ENCODE data around the gene PGGHG. TPM values are rescaled to one million over a fixed set of nuclear protein-coding genes. Genes with fewer than 3 reads are reported as not detected.
"Not testable (repeated sequence)": the region's sequence is repeated elsewhere in the genome, so short reads cannot be mapped to it uniquely, and the experiment has no call there.

Gene PGGHG
- total RNA-seq, 1 experiment from 2014 or later, result 9.5 TPM

GRCh38 chr11:316031-316701, 27.2 kb downstream of the PGGHG start:
- Mint-ChIP-seq H3K4me3 (ENCODE audit: low read depth, unreplicated experiment) (no peak overlapping the region), H3K27me3 (ENCODE audit: unreplicated experiment) (peaks cover 53% of the 10 kb centered on the region), H3K9me3 (ENCODE audit: low read depth, unreplicated experiment) (no peaks in the 10 kb centered on the region), H3K36me3 (ENCODE audit: insufficient read depth, unreplicated experiment) (peaks cover 13% of the 10 kb centered on the region), H3K4me1 (ENCODE audit: low read depth, unreplicated experiment) (peaks cover 26% of the 10 kb centered on the region), H3K27ac (ENCODE audit: unreplicated experiment) (no peak overlapping the region)
- no peak for DNase-seq
- CTCF ChIA-PET, result interaction anchor here (0.7 kb wide), 1 partner anchor 11 kb away, joined by 3 read pairs; no protein-coding TSS in a partner anchor
- intact Hi-C loops (cut with micrococcal nuclease; ENCODE audit: unreplicated experiment), result no loop called here
- no peak for TF ChIP-seq CTCF (IDR thresholded peaks at IDR 0.05; ENCODE audit: unreplicated experiment)
- BruUV-seq (replicated peaks), result no TSS peak

DNA sequence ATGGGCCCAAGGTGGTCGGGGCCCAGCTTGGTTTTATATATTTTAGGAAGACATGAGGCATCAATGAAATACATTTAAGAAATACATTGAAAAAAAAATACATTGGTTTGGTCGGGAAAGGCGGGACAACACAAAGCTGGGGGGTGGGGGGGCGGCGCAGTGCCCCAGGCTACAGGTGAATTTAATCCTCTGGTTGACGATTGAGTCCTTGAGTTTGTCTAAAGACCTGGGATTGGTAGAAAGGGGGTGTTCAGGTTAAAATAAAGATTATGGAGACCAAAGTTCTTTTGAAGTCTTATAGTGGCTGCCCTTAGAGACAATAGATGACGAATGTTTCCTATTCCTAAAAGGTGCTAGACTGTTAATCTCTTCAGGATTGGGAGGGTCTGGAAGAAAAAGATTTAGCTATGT, 28.0 kb downstream of the PGGHG start:
- Mint-ChIP-seq H3K4me1 (ENCODE audit: low read depth, unreplicated experiment) (peaks cover 26% of the 10 kb centered on the region), H3K27ac (ENCODE audit: unreplicated experiment) (no peak overlapping the region), H3K27me3 (ENCODE audit: unreplicated experiment) (peaks cover 50% of the 10 kb centered on the region), H3K9me3 (ENCODE audit: low read depth, unreplicated experiment) (no peaks in the 10 kb centered on the region), H3K4me3 (ENCODE audit: low read depth, unreplicated experiment) (no peak overlapping the region), H3K36me3 (ENCODE audit: insufficient read depth, unreplicated experiment) (peaks cover 13% of the 10 kb centered on the region)
- TF ChIP-seq CTCF (IDR thresholded peaks at IDR 0.05; ENCODE audit: unreplicated experiment), result no peak
- no TSS peak for BruUV-seq (replicated peaks)
- no peak for DNase-seq
- intact Hi-C loops (cut with micrococcal nuclease; ENCODE audit: unreplicated experiment), result no loop called here
- CTCF ChIA-PET, result interaction anchor here (0.7 kb wide), 1 partner anchor 11 kb away, joined by 3 read pairs; no protein-coding TSS in a partner anchor

GRCh38 chr11:317668-318404, 28.9 kb downstream of the PGGHG start:
- Mint-ChIP-seq H3K36me3 (ENCODE audit: insufficient read depth, unreplicated experiment) (peaks cover 13% of the 10 kb centered on the region), H3K4me1 (ENCODE audit: low read depth, unreplicated experiment) (peaks cover 26% of the 10 kb centered on the region), H3K27me3 (ENCODE audit: unreplicated experiment) (peaks cover 41% of the 10 kb centered on the region)
- H3K27ac Mint-ChIP-seq (ENCODE audit: unreplicated experiment); intact Hi-C loops (cut with micrococcal nuclease; ENCODE audit: unreplicated experiment); DNase-seq; H3K9me3 Mint-ChIP-seq (ENCODE audit: low read depth, unreplicated experiment); BruUV-seq (replicated peaks); CTCF ChIA-PET; H3K4me3 Mint-ChIP-seq (ENCODE audit: low read depth, unreplicated experiment): not testable (repeated sequence)

GRCh38 chr11:318405-319120, 29.6 kb downstream of the PGGHG start:
- H3K4me3 Mint-ChIP-seq (ENCODE audit: low read depth, unreplicated experiment); H3K27ac Mint-ChIP-seq (ENCODE audit: unreplicated experiment); intact Hi-C loops (cut with micrococcal nuclease; ENCODE audit: unreplicated experiment); H3K9me3 Mint-ChIP-seq (ENCODE audit: low read depth, unreplicated experiment); BruUV-seq (replicated peaks); CTCF ChIA-PET; DNase-seq: not testable (repeated sequence)
- Mint-ChIP-seq H3K27me3 (ENCODE audit: unreplicated experiment) (peaks cover 33% of the 10 kb centered on the region), H3K4me1 (ENCODE audit: low read depth, unreplicated experiment) (peaks cover 26% of the 10 kb centered on the region), H3K36me3 (ENCODE audit: insufficient read depth, unreplicated experiment) (peaks cover 13% of the 10 kb centered on the region)

DNA sequence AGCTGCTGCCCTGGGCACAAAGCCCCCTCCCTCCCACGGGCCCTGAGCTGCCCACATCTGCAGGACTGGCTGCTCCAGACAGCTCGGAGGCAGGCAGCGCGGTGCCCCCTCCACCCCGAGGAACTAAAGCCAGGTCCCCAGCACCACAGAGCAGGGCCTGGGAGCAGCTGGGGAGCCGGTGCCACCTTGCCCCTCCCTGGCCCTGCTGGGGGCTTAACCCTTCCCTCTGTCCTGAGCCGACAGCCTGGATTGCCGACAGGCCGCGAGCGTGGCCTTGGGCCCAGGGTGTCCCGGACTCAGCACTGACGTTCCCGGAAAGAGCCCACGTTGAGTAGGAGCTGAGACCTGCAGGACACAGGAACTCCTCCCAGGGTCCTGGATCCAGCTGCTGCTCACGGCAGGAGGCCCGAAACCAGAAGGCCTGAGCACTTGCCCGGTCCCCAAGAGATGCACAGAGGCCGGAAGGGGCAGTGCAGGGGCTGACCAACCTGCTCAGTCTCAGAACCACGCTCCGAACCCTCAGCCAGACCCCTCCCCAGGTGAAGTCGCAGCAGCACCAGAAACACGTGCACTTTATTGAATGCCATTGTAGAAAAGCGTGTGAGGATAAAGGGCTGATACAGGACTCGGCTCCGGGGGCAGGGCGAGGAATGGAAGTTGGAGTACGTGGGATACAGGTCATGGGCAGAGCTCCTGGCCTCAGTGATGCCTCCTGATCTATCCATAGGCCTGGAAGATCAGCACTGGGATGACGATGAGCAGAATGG, 30.4 kb downstream of the PGGHG start:
- intact Hi-C loops (cut with micrococcal nuclease; ENCODE audit: unreplicated experiment); H3K9me3 Mint-ChIP-seq (ENCODE audit: low read depth, unreplicated experiment); DNase-seq; BruUV-seq (replicated peaks): not testable (repeated sequence)
- Mint-ChIP-seq H3K4me3 (ENCODE audit: low read depth, unreplicated experiment) (peak overlapping the region; percentile 80), H3K36me3 (ENCODE audit: insufficient read depth, unreplicated experiment) (peaks cover 13% of the 10 kb centered on the region), H3K27ac (ENCODE audit: unreplicated experiment) (peak overlapping the region; percentile 31), H3K4me1 (ENCODE audit: low read depth, unreplicated experiment) (peaks cover 19% of the 10 kb centered on the region), H3K27me3 (ENCODE audit: unreplicated experiment) (peaks cover 26% of the 10 kb centered on the region)
- CTCF ChIA-PET, result interaction anchor here (0.6 kb wide), 1 partner anchor 10 kb away, joined by 3 read pairs; no protein-coding TSS in a partner anchor

GRCh38 chr11:319888-320273, 31.0 kb downstream of the PGGHG start:
- BruUV-seq (replicated peaks); CTCF ChIA-PET: not testable (repeated sequence)

More at GRCh38 chr11:319888-320273, 31.0 kb downstream of the PGGHG start:
- not testable (repeated sequence) for DNase-seq; H3K9me3 Mint-ChIP-seq (ENCODE audit: low read depth, unreplicated experiment)
- Mint-ChIP-seq H3K4me1 (ENCODE audit: low read depth, unreplicated experiment) (peaks cover 16% of the 10 kb centered on the region), H3K27me3 (ENCODE audit: unreplicated experiment) (peaks cover 20% of the 10 kb centered on the region), H3K4me3 (ENCODE audit: low read depth, unreplicated experiment) (peak overlapping the region; percentile 80), H3K27ac (ENCODE audit: unreplicated experiment) (peak overlapping the region; percentile 45), H3K36me3 (ENCODE audit: insufficient read depth, unreplicated experiment) (peaks cover 13% of the 10 kb centered on the region)
- intact Hi-C loops (cut with micrococcal nuclease; ENCODE audit: unreplicated experiment), result loop anchor here (1.0 kb wide), 1 partner anchor 13 kb away; the partner anchor contains the start of gene IFITM2

Data from Calu3 (cell line).